ENCODE data around the gene MRAP2.
"Not testable (repeated sequence)": the region's sequence is repeated elsewhere in the genome, so short reads cannot be mapped to it uniquely, and the experiment has no call there.

GRCh38 chr6:84111351-84111750 lies 77.8 kb downstream of the MRAP2 start:
- TF ChIP-seq CTCF, POLR2A (IDR thresholded peaks at IDR 0.05): not testable (repeated sequence)
